GM19467 (cell line): Measurements from ENCODE around the gene CCL14.
"Not testable (repeated sequence)": the region's sequence is repeated elsewhere in the genome, so short reads cannot be mapped to it uniquely, and the experiment has no call there.

ENCODE experiments used
- ATAC-seq: cut with Tn5 transposase; IDR thresholded peaks from one replicate; pipeline ENCODE4 v1.9.1; 2021; ENCODE audit warnings: mild to moderate bottlenecking, moderate library complexity; ENCODE audit not compliant: unreplicated experiment

CCL14 gene

DNA sequence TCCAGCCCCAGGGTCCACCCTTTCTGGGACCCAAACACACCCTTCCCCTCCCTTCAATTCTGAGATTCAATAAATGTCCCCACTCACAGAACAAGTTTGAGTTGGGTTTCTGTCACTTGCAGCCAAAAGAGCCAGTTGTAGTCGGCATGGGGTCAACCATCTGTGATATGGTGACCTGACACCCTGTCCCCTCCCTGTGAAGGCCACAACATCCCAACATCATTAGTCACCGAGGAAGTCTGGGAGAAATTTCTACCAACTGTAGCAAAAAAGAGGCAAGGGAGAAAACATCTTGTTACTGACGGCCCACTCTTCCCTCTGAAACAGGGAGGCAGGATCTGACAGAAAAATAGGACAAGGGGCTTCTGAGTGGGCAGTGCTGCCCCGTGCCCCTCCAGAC lies 42.4 kb downstream of the CCL14 start:
- no peak for ATAC-seq

DNA sequence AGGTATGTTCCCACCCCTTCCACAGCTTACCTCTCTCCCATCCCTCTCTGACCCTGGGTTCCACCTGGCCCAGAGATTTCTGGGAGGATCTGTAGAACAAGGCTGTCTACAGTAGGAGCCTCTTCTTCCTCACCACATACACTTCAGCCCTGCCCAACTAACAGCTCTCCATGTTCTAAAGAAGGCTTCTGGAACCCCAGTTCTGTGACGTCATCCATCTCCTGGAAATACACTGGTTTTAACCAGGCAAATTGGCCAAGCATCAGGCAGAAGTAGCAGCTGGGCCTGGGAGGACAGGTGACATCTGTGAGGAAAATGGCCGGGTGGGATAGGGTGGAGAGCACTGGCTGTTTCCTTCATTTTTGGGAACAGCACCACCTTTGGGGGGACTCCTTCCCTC lies 43.0 kb downstream of the CCL14 start, which contains the start of gene LYZL6:
Gene LYZL6, minus strand, starts transcription at position 177 of the 400 bp plus-strand sequence. CDS start 4,357 bp downstream, outside the sequence.
- ATAC-seq, result no peak

DNA sequence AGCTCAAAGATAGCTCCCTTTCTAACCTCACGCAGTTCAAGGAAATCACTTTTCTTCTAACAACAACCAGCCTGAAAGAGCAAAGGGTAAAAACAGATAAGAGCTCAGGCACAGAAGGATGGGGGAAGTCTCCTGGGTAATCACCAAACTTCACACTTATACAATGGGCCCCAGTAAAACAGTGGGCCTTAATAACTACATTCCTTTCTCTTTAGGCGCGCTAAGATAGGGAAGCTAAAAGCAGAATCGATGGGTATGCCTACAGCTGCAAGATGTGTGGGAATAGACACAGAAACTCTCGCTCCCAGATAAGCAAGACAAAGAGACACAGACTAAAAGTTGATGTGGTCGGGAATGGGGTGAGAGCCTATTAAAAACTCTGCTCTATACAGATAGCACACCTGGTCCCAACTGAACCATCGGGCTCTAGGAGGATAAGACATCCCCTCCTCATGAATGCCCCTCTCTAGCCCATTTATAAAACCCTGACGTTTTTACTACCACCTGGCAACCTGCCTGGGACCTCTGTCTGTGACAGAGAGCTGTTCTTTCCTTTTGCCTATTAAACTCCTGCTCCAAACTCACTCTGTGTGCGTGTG lies 43.8 kb downstream of the CCL14 start:
- ATAC-seq, result no peak

DNA sequence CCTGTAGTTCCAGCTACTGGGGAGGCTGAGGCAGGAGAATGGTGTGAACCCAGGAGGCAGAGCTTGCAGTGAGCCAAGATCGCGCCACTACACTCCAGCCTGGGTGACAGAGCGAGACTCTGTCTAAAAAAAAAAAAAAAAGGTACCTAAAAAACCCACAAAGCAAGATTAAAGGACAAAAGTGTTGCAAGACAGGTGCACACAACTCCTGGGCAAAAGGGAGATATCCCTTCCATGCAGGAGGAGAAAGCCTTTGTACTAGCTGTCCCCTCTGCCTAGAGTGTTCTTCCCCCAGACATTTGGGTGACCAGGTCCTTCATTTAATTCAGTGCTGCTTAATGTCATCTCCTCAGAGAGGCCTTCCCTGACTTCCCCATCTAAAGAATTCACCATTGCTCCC lies 48.0 kb downstream of the CCL14 start:
- not testable (repeated sequence) for ATAC-seq

DNA sequence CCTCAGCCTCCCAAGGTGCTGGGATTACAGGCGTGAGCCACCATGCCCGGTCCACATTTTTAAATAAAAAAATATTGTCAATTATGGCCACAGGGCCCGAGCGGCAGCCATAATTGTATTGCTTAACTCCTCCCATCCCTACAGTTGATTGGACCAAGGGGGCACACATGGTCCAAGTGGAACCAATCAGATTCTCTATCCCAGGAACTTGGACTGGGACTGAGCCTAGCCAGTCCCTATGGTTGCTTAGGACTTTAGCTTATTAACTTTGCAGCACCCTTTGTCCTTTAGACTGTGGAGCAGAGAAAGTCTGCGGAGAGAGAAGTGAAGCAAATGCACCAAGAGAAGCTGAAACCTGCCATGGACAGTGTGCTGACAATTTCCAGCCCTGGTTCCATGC lies 50.5 kb downstream of the CCL14 start:
- no peak for ATAC-seq

DNA sequence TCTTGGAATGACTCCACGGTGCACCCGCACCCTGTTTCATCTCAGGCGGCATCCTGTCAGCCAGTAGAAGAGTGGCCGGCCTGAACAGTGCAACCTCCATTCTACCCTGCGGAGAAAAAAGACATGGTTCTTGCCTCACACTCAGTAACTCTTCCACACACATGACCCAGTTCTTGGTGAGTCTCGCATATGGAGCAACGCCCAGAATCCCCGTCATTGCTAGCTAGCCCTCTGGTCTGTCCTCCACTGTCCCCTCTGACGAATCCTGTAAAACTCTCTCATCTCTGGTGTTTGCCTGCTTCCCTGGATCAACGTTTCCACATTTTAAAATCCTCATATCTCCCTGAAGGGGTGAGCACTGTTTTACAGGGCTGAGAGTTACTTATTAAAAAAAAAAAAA lies 51.8 kb downstream of the CCL14 start:
- no peak for ATAC-seq
